ENCODE measurements around the gene TRIO. TPM values are rescaled to one million over a fixed set of nuclear protein-coding genes. Genes with fewer than 3 reads are reported as not detected.

Gene TRIO
- total and polyA plus RNA-seq, 10 of the 15 experiments (the other 5 are each of a cell fraction or from before 2014, with no cell fraction given): 5.1 to 96.4 (median 44.6) TPM

DNA sequence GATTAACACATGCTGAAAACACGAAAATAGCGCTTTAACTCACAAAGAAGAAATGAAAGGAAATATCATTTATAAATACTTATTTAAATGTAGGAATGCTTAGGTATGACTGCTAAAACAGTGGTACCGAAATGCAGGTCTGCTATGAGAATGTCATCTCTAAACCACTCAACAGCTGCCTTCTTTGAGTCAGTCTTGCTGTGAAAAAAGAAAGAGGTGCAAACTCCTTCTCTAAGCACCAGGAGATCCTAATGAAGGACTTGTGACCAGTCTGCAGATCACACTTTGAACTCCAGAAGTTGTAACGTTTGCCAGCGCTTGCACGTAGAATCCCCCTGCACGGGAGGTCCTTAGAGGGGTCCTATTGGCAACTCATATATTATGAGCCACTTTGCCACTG, 86.6 kb downstream of the TRIO start (continued):
- no peak for TF ChIP-seq IRF3 (IDR thresholded peaks at IDR 0.05)
- TF ChIP-seq KAT2A (conservative IDR thresholded peaks at IDR 0.05; ENCODE audit: control insufficient read depth, low read depth, low read length): no peak
- TF ChIP-seq SMAD1 (IDR thresholded peaks at IDR 0.05; ENCODE audit: low read depth, partially characterized antibody): no peak
- TF ChIP-seq MTA2 (IDR thresholded peaks at IDR 0.05; ENCODE audit: low read depth): no peak
- no peak for TF ChIP-seq CBX5 (IDR thresholded peaks at IDR 0.05; ENCODE audit: low read depth)

- Histone ChIP-seq H3K9ac (ENCODE audit: control insufficient read depth, insufficient read depth, low read length) (no peak overlapping the region), H3K4me1 (ENCODE audit: control insufficient read depth, insufficient read depth, low read length) (peaks cover 16% of the 10 kb centered on the region; the same call in 1 of the 2 replicates), H3K27ac (ENCODE audit: control insufficient read depth, insufficient read depth) (no peak overlapping the region), H3K4me3 (no peak overlapping the region), H3K9me3 (replicated peaks; ENCODE audit: control insufficient read depth, insufficient read depth, low read length) (no peaks in the 10 kb centered on the region; the same call in 2 of the 3 replicates), H2AFZ (ENCODE audit: control insufficient read depth, low read depth, low read length) (no peak overlapping the region), H4K20me1 (ENCODE audit: control insufficient read depth, insufficient read depth) (no peaks in the 10 kb centered on the region; the same call in 1 of the 2 replicates), H3K27me3 (replicated peaks in 1 of 2; ENCODE audit: control insufficient read depth in 2 of 2, insufficient read depth in 2 of 2, low read length in 1 of 2) (no peaks in the 10 kb centered on the region), H3K79me2 (ENCODE audit: control insufficient read depth, insufficient read depth, low read length) (peaks cover 72% of the 10 kb centered on the region), H3K4me2 (ENCODE audit: control insufficient read depth, insufficient read depth) (no peak overlapping the region), H3K36me3 (ENCODE audit: control insufficient read depth in 2 of 2, insufficient read depth in 2 of 2, low read length in 1 of 2) (no peaks in the 10 kb centered on the region; a peak in 2 of 4 replicates)
- DNase-seq (ENCODE audit: low read depth, low spot score) (no peak), FAIRE-seq (no peak), ATAC-seq (no peak)
- CTCF ChIA-PET: no interaction called here
- in situ Hi-C loops (cut with MboI) (no loop called here), intact Hi-C loops (cut with micrococcal nuclease; ENCODE audit: unreplicated experiment) (no loop called here)
- no TSS peak for BruUV-seq (replicated peaks)
- RAD21 ChIA-PET (ENCODE audit: unreplicated experiment): no interaction called here
- 100% methylated on average over 2 of the region's 2 CpGs for WGBS (ENCODE audit: insufficient coverage, insufficient replicate concordance, low lambda C conversion rate, missing lambda C conversion rate)
- SMC1A ChIA-PET (ENCODE audit: uncharacterized antibody, unreplicated experiment): no interaction called here
- TF ChIP-seq DPF2 (IDR thresholded peaks at IDR 0.05): no peak
- no peak for TF ChIP-seq GATAD2B (conservative IDR thresholded peaks at IDR 0.05; ENCODE audit: low read depth)
- TF ChIP-seq SMARCA5 (IDR thresholded peaks at IDR 0.05): no peak
- POLR2A ChIA-PET: no interaction called here
Measured at GRCh38 chr5:14231156-14231555, 88.0 kb downstream of the TRIO start.
